HCT116 (cell line): ENCODE results near the gene CIB1.

Experiments
- CEBPB ChIP-seq: IDR thresholded peaks from 2 replicates; pipeline ENCODE4 v1.6.1; 2012; ENCODE audit warnings: low read depth
- EZH2 ChIP-seq: fragments of 200-600 bp; sonication (generic); IDR thresholded peaks from 2 replicates; pipeline ENCODE4 v1.6.1; 2017; ENCODE audit warnings: antibody characterized with exemption, mixed run types
- JUND ChIP-seq: IDR thresholded peaks from 2 replicates; pipeline ENCODE4 v1.6.1; 2012
- POLR2A ChIP-seq: IDR thresholded peaks from 2 replicates; pipeline ENCODE4 v1.7.0; 2011; ENCODE audit warnings: borderline replicate concordance; ENCODE audit not compliant: insufficient read depth, insufficient read length; ENCODE audit errors: extremely low read depth
- POLR2AphosphoS5 ChIP-seq: IDR thresholded peaks from 2 replicates; pipeline ENCODE4 v1.6.1; 2011; ENCODE audit warnings: mild to moderate bottlenecking, low read depth, low read length, moderate library complexity
- SP1 ChIP-seq: IDR thresholded peaks from 2 replicates; pipeline ENCODE4 v1.6.1; 2012; ENCODE audit warnings: low read depth
- SRF ChIP-seq: IDR thresholded peaks from 2 replicates; pipeline ENCODE4 v1.6.1; 2012; ENCODE audit warnings: low read depth
- TCF7L2 ChIP-seq: IDR thresholded peaks from 2 replicates; pipeline ENCODE4 v1.7.0; 2011; ENCODE audit warnings: borderline replicate concordance, inconsistent platforms; ENCODE audit not compliant: insufficient read depth, insufficient read length; ENCODE audit errors: extremely low read depth
- YY1 ChIP-seq: IDR thresholded peaks from 2 replicates; pipeline ENCODE4 v1.6.1; 2011; ENCODE audit warnings: low read length, low read depth, moderate library complexity, mild to moderate bottlenecking; ENCODE audit not compliant: insufficient replicate concordance; ENCODE audit errors: extremely low read depth
- TF ChIP-seq, protein P1 (sequence below), 3 experiments: fragments of 200-600 bp in 1 of 3; sonication (generic) in 1 of 3; IDR thresholded peaks in 2 of 3; conservative IDR thresholded peaks in 1 of 3; 2 replicates each; pipeline ENCODE4 v1.5.1; 2012 to 2017; ENCODE audit warnings: low read depth in 2 of 3, low read length in 2 of 3, antibody characterized with exemption in 1 of 3, borderline replicate concordance in 1 of 3, control low read depth in 1 of 3, mild to moderate bottlenecking in 1 of 3, mixed read lengths in 1 of 3, mixed run types in 1 of 3, moderate library complexity in 1 of 3; ENCODE audit not compliant: insufficient read depth in 1 of 3
- TF ChIP-seq, protein P2 (sequence below): IDR thresholded peaks from 2 replicates; pipeline ENCODE4 v1.6.1; 2012

DNA sequence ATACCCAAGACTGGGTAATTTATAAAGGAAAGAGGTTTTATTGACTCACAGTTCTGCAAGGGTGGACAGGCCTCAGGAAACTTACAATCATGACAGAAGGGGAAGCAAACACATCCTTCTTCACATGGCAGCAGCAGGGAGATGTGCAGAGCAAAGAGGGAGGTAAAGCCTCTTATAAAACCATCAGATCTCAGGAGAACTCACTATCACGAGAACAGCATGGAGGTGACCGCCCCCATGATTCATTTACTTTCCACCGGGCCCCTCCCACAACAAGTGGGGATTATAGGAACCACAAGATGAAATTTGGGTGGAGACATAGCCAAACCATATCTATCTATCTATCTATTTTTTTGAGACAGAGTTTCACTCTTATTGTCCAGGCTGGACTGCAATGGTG is 5.6 kb upstream of the CIB1 start:
- TF ChIP-seq, protein P1, sequence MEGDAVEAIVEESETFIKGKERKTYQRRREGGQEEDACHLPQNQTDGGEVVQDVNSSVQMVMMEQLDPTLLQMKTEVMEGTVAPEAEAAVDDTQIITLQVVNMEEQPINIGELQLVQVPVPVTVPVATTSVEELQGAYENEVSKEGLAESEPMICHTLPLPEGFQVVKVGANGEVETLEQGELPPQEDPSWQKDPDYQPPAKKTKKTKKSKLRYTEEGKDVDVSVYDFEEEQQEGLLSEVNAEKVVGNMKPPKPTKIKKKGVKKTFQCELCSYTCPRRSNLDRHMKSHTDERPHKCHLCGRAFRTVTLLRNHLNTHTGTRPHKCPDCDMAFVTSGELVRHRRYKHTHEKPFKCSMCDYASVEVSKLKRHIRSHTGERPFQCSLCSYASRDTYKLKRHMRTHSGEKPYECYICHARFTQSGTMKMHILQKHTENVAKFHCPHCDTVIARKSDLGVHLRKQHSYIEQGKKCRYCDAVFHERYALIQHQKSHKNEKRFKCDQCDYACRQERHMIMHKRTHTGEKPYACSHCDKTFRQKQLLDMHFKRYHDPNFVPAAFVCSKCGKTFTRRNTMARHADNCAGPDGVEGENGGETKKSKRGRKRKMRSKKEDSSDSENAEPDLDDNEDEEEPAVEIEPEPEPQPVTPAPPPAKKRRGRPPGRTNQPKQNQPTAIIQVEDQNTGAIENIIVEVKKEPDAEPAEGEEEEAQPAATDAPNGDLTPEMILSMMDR (IDR thresholded peaks at IDR 0.05 in 2 of 3, conservative IDR thresholded peaks at IDR 0.05 in 1 of 3; ENCODE audit: borderline replicate concordance in 1 of 3, insufficient read depth in 1 of 3, low read depth in 2 of 3, low read length in 2 of 3), result no peak
- TF ChIP-seq YY1 (no peak), POLR2A (no peak), JUND (no peak), SP1 (no peak), TCF7L2 (no peak), EZH2 (no peak), SRF (no peak), POLR2AphosphoS5 (no peak), CEBPB (no peak)
- TF ChIP-seq, protein P2, sequence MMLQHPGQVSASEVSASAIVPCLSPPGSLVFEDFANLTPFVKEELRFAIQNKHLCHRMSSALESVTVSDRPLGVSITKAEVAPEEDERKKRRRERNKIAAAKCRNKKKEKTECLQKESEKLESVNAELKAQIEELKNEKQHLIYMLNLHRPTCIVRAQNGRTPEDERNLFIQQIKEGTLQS, result no peak
